Endothelial cell of umbilical vein (primary cell): ENCODE results near the gene MARCHF6.

Experiments used
- CTCF ChIP-seq, 2 donors: IDR thresholded peaks; 1 replicate in 1 of 2; 2 replicates in 1 of 2; pipeline ENCODE4 v1.5.1; 2011; ENCODE audit warnings: low read length in 2 of 2, mild to moderate bottlenecking in 2 of 2, moderate library complexity in 2 of 2, control low read depth in 1 of 2, inconsistent platforms in 1 of 2, low read depth in 1 of 2; ENCODE audit not compliant: insufficient read depth in 1 of 2; ENCODE audit errors: extremely low read depth in 1 of 2
- EZH2 ChIP-seq: IDR thresholded peaks from 2 replicates; pipeline ENCODE4 v1.6.1; 2012; ENCODE audit warnings: borderline replicate concordance, low read depth, mild to moderate bottlenecking, moderate library complexity, low read length, inconsistent platforms; ENCODE audit not compliant: severe bottlenecking
- MAX ChIP-seq: IDR thresholded peaks from 2 replicates; pipeline ENCODE4 v1.6.1; 2011; ENCODE audit not compliant: insufficient read depth, insufficient read length
- POLR2A ChIP-seq: IDR thresholded peaks from 2 replicates; pipeline ENCODE4 v1.6.1; 2012; ENCODE audit warnings: low read depth, mild to moderate bottlenecking, control low read depth, low read length

- no peak for TF ChIP-seq CTCF (IDR thresholded peaks at IDR 0.05; ENCODE audit: extremely low read depth in 1 of 2, insufficient read depth in 1 of 2, low read depth in 1 of 2, low read length in 2 of 2)
- TF ChIP-seq POLR2A: no peak
- TF ChIP-seq MAX: no peak
- TF ChIP-seq EZH2: no peak
Observed at GRCh38 chr5:10351199-10351905, 2.1 kb upstream of the MARCHF6 start.
